CD14-positive monocyte (primary cell): ENCODE results near the gene SH2D3C. TPM values are rescaled to one million over a fixed set of nuclear protein-coding genes. Genes with fewer than 3 reads are reported as not detected.

Source experiments
- DNase-seq, 3 donors: peaks; one replicate each; pipeline ENCODE4 v3.0.0-alpha.2; 2011 to 2022
- H2AFZ ChIP-seq: 2 replicates; pipeline ENCODE4 v1.6.0; 2012; ENCODE audit warnings: mild to moderate bottlenecking, low read depth, low read length, inconsistent platforms; ENCODE audit not compliant: insufficient read depth, poor library complexity, severe bottlenecking
- H3K27ac ChIP-seq, 2 donors: 1 replicate in 1 of 2; 2 replicates in 1 of 2; pipeline ENCODE4 v1.5.1; 2012 to 2013; ENCODE audit warnings: low read length in 2 of 2, control low read depth in 1 of 2, inconsistent platforms in 1 of 2, low read depth in 1 of 2, mild to moderate bottlenecking in 1 of 2
- H3K27me3 ChIP-seq, 2 donors: one replicate each; pipeline versions ENCODE4 v1.6.0 to v1.6.1; 2011 to 2013; ENCODE audit warnings: low read length in 2 of 2; ENCODE audit not compliant: control insufficient read depth in 2 of 2, insufficient read depth in 2 of 2
- H3K36me3 ChIP-seq, 2 donors: replicated peaks in 1 of 2; 1 replicate in 1 of 2; 2 replicates in 1 of 2; pipeline versions ENCODE4 v1.5.1 to v1.6.1; 2012 to 2013; ENCODE audit warnings: low read length in 2 of 2, control low read depth in 1 of 2, inconsistent platforms in 1 of 2, mild to moderate bottlenecking in 1 of 2; ENCODE audit not compliant: insufficient read depth in 2 of 2, control insufficient read depth in 1 of 2
- H3K4me1 ChIP-seq, 2 donors: 1 replicate in 1 of 2; 2 replicates in 1 of 2; pipeline versions ENCODE4 v1.5.1 to v1.6.1; 2012 to 2013; ENCODE audit warnings: low read length in 2 of 2, control low read depth in 1 of 2, inconsistent platforms in 1 of 2, mild to moderate bottlenecking in 1 of 2, moderate library complexity in 1 of 2; ENCODE audit not compliant: insufficient read depth in 2 of 2, control insufficient read depth in 1 of 2
- H3K4me2 ChIP-seq: replicated peaks from 2 replicates; pipeline ENCODE3; 2012; ENCODE audit warnings: low read length, moderate library complexity, mild to moderate bottlenecking; ENCODE audit not compliant: poor library complexity, severe bottlenecking; ENCODE audit errors: extremely low read depth
- H3K4me3 ChIP-seq, 3 experiments: fragments of 200-600 bp in 1 of 3; sonication (generic) in 1 of 3; replicated peaks in 1 of 3; 1 replicate in 2 of 3; 2 replicates in 1 of 3; pipeline ENCODE4 v1.5.1; 2011 to 2013; ENCODE audit warnings: low read length in 3 of 3, mild to moderate bottlenecking in 3 of 3, control low read depth in 2 of 3, low read depth in 2 of 3, inconsistent platforms in 1 of 3, moderate library complexity in 1 of 3
- H3K79me2 ChIP-seq: 2 replicates; pipeline ENCODE4 v1.6.0; 2012; ENCODE audit warnings: mild to moderate bottlenecking, control low read depth, inconsistent platforms, low read length, moderate library complexity; ENCODE audit not compliant: insufficient read depth
- H3K9ac ChIP-seq: 2 replicates; pipeline ENCODE4 v1.6.0; 2017; ENCODE audit warnings: low read length, mild to moderate bottlenecking; ENCODE audit not compliant: insufficient read depth, poor library complexity, severe bottlenecking
- H3K9me3 ChIP-seq, 2 donors: replicated peaks in 1 of 2; 1 replicate in 1 of 2; 2 replicates in 1 of 2; pipeline versions ENCODE4 v1.5.1 to v1.6.1; 2012 to 2013; ENCODE audit warnings: low read length in 2 of 2, control low read depth in 1 of 2; ENCODE audit not compliant: control insufficient read depth in 1 of 2, insufficient read depth in 1 of 2
- H4K20me1 ChIP-seq: 2 replicates; pipeline ENCODE4 v1.6.0; 2012; ENCODE audit warnings: mild to moderate bottlenecking, low read length, control low read depth, moderate library complexity; ENCODE audit not compliant: insufficient read depth
- H3K27ac Mint-ChIP-seq, 7 donors: one replicate each; pipeline ENCODE4 v1.8.0; 2020; ENCODE audit warnings: mild to moderate bottlenecking in 7 of 7, mixed read lengths in 7 of 7, moderate library complexity in 6 of 7, inconsistent platforms in 2 of 7
- H3K27me3 Mint-ChIP-seq, 3 donors: one replicate each; pipeline ENCODE4 v1.8.0; 2021 to 2022; ENCODE audit warnings: low read depth in 3 of 3, mild to moderate bottlenecking in 3 of 3, mixed read lengths in 3 of 3, moderate library complexity in 3 of 3, inconsistent platforms in 1 of 3
- H3K36me3 Mint-ChIP-seq, 2 donors: one replicate each; pipeline ENCODE4 v1.8.0; 2020; ENCODE audit warnings: mixed read lengths in 2 of 2, inconsistent platforms in 1 of 2, mild to moderate bottlenecking in 1 of 2
- H3K4me1 Mint-ChIP-seq: one replicate; pipeline ENCODE4 v1.8.0; 2020; ENCODE audit warnings: mild to moderate bottlenecking, mixed read lengths
- H3K4me3 Mint-ChIP-seq, 2 donors: one replicate each; pipeline ENCODE4 v1.8.0; 2020; ENCODE audit warnings: mild to moderate bottlenecking in 2 of 2, mixed read lengths in 2 of 2, moderate library complexity in 1 of 2
- H3K9me3 Mint-ChIP-seq, 7 donors: one replicate each; pipeline ENCODE4 v1.8.0; 2020 to 2022; ENCODE audit warnings: mixed read lengths in 7 of 7, mild to moderate bottlenecking in 6 of 7, moderate library complexity in 6 of 7, inconsistent platforms in 2 of 7
- WGBS: methylation state at CpG from one replicate; pipeline ENCODE4 v1.1.5; 2013; ENCODE audit warnings: missing lambda C conversion rate; ENCODE audit not compliant: insufficient coverage; 5-methylcytosine and 5-hydroxymethylcytosine counted together
- intact Hi-C, 2 donors: fragments of 100-400 bp; cut with micrococcal nuclease; formaldehyde crosslinking; loops; one replicate each; pipeline versions ENCODE4 v1.15.0 to v1.15.1; 2023
- polyA plus RNA-seq, 3 donors: library from polyadenylated mRNA; depleted of rRNA in 1 of 3; unstranded in 2 of 3; stranded (reverse) in 1 of 3; fragments of 300-500 nt in 2 of 3; fragments of >200 nt in 1 of 3; fragmentation: Illumina TruSeq in 2 of 3; gene quantifications; 1 replicate in 2 of 3; 2 replicates in 1 of 3; pipeline ENCODE4 v1.2.3, GENCODE V29; 2012 to 2021
- TF ChIP-seq, protein P1 (sequence below): fragments of 200-600 bp; IDR thresholded peaks from one replicate; pipeline ENCODE4 v1.8.0; 2022; ENCODE audit warnings: antibody characterized with exemption, mild to moderate bottlenecking

The SH2D3C gene
- polyA plus RNA-seq, 3 donors: 11.5 to 47.3 (median 20.5) TPM

DNA sequence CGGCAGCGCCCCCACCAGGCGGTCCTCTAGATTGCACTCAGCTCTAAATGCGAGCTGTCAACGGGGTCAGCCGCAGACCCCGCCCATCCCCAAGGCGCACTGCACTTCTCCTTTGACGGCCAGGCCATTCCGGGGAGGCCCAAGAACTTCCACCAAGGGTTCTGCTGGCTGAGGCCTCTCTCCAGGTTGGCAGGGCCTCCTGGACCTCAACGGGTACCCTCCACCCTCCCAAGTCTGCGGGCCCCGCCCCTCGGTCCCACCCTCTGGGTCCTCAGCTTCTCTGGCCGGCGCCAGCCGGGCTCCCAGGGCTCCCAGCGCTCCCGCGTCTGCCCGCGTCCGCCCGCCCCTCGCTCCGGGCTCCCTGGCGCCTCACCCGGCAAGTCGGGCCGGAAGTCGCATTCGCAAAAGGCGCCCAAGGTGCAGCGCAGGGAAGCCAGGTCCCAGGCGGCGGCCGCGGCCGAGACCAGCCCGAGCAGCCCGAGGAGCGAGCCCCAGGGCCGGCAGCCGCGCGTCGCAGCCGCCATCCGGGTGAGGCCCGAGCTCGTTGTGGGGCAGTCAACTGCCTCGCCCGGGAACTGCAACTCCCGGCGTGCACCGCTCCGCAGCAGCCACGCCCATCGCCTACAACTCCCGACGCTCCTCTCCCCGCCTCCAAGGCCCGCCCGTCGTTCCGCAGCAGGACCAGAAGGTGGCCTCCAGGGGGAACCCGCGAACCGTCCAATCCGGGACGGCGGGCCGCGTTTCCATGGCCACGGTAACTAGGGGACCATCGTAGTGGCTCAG, 43.5 kb downstream of the SH2D3C start, which contains the start of gene TOR2A:
Gene TOR2A (minus strand): TSS at position 548 of the 783 bp plus-strand sequence. CDS start 24 bp downstream, at position 524.
- H3K4me2 ChIP-seq: peak within 1 kb of the TSS; percentile 74
- H2AFZ ChIP-seq: peak within 1 kb of the TSS; percentile 55
- peaks cover 37 to 56% of the 10 kb centered on the region in 2 donors for H3K36me3 ChIP-seq
- no peaks in the 10 kb centered on the region for H3K79me2 ChIP-seq
- DNase-seq: peak; percentile 97 to 99 (median 98)
- peaks cover 19 to 25% of the 10 kb centered on the region in 2 donors for H3K4me1 ChIP-seq
- Mint-ChIP-seq H3K4me1 (peaks cover 17% of the 10 kb centered on the region), H3K9me3 (peaks cover 0 to 1% (median 0%) of the 10 kb centered on the region in 7 donors), H3K36me3 (peaks cover 36 to 60% of the 10 kb centered on the region in 2 donors), H3K27me3 (peaks cover 0 to 3% (median 0%) of the 10 kb centered on the region in 3 donors), H3K27ac (peak within 1 kb of the TSS; percentile 90 to 95 (median 93)), H3K4me3 (peak within 1 kb of the TSS; percentile 75 to 81)
- TF ChIP-seq, protein P1, sequence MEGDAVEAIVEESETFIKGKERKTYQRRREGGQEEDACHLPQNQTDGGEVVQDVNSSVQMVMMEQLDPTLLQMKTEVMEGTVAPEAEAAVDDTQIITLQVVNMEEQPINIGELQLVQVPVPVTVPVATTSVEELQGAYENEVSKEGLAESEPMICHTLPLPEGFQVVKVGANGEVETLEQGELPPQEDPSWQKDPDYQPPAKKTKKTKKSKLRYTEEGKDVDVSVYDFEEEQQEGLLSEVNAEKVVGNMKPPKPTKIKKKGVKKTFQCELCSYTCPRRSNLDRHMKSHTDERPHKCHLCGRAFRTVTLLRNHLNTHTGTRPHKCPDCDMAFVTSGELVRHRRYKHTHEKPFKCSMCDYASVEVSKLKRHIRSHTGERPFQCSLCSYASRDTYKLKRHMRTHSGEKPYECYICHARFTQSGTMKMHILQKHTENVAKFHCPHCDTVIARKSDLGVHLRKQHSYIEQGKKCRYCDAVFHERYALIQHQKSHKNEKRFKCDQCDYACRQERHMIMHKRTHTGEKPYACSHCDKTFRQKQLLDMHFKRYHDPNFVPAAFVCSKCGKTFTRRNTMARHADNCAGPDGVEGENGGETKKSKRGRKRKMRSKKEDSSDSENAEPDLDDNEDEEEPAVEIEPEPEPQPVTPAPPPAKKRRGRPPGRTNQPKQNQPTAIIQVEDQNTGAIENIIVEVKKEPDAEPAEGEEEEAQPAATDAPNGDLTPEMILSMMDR: peak; percentile 82
- peaks cover 61% of the 10 kb centered on the region for H4K20me1 ChIP-seq
- WGBS: under 1% methylated on average over 74 of the region's 76 CpGs
- peak within 1 kb of the TSS; percentile 46 to 76 (median 54) for H3K4me3 ChIP-seq
- no peaks in the 10 kb centered on the region for H3K9me3 ChIP-seq
- H3K27ac ChIP-seq: peak within 1 kb of the TSS; percentile 76 to 90
- peak within 1 kb of the TSS; percentile 95 for H3K9ac ChIP-seq
- no peaks in the 10 kb centered on the region for H3K27me3 ChIP-seq
- intact Hi-C loops: loop anchor here (1.0 to 5.0 kb wide), 8 partner anchors 36 to 230 kb away; partner anchors contain the start of gene ST6GALNAC4 (in 1 of the 2)

- H3K9ac ChIP-seq: peak overlapping the region; percentile 95
- H4K20me1 ChIP-seq: peaks cover 54% of the 10 kb centered on the region
- peaks cover 0 to 1% (median 0%) of the 10 kb centered on the region in 7 donors for H3K9me3 Mint-ChIP-seq
- no peaks in the 10 kb centered on the region for H3K9me3 ChIP-seq
- H3K79me2 ChIP-seq: no peaks in the 10 kb centered on the region
- 68% methylated on average over 22 of the region's 22 CpGs for whole genome bisulfite sequencing
- peaks cover 33 to 57% of the 10 kb centered on the region in 2 donors for H3K36me3 Mint-ChIP-seq
- peak overlapping the region; percentile 75 to 81 for H3K4me3 Mint-ChIP-seq
- peaks cover 0 to 3% (median 0%) of the 10 kb centered on the region in 3 donors for H3K27me3 Mint-ChIP-seq
- no peak for DNase-seq
- intact Hi-C loops: loop anchor here in 1 of 2 donors (1.0 to 5.0 kb wide), 4 partner anchors 37 to 229 kb away; no protein-coding TSS in a partner anchor
- no peaks in the 10 kb centered on the region for H3K27me3 ChIP-seq
- H3K27ac ChIP-seq: peak overlapping the region; percentile 76 to 90
- H2AFZ ChIP-seq: no peak overlapping the region
- peaks cover 17% of the 10 kb centered on the region for H3K4me1 Mint-ChIP-seq
- peaks cover 19 to 25% of the 10 kb centered on the region in 2 donors for H3K4me1 ChIP-seq
- H3K4me2 ChIP-seq: peak overlapping the region; percentile 74
- H3K4me3 ChIP-seq: peak overlapping the region in 2 of 3 experiments; percentile 46 to 76
- TF ChIP-seq, protein P1: no peak
- H3K36me3 ChIP-seq: peaks cover 31 to 50% of the 10 kb centered on the region in 2 donors
- peak overlapping the region; percentile 86 to 95 (median 90) for H3K27ac Mint-ChIP-seq
Observed at GRCh38 chr9:127734247-127734746, 44.2 kb downstream of the SH2D3C start.
